K562 (cell line): ENCODE results near the gene RPL7A. TPM values are rescaled to one million over a fixed set of nuclear protein-coding genes. Genes with fewer than 3 reads are reported as not detected.

Experiments used
- CEBPZ ChIP-seq: fragments of 150-350 bp; IDR thresholded peaks from 2 replicates; pipeline ENCODE4 v1.6.1; 2014; ENCODE audit warnings: low read depth, mild to moderate bottlenecking, low read length, borderline replicate concordance
- COPS2 ChIP-seq: fragments of 450-650 bp; conservative IDR thresholded peaks from 2 replicates; pipeline ENCODE4 v1.6.1; 2016; ENCODE audit warnings: mild to moderate bottlenecking, moderate library complexity
- DEAF1 ChIP-seq: fragments of 450-650 bp; formaldehyde crosslinking; IDR thresholded peaks from 2 replicates; pipeline ENCODE4 v1.4.0; 2020; ENCODE audit warnings: mild to moderate bottlenecking, moderate library complexity
- IRF9 ChIP-seq: fragments of 450-650 bp; IDR thresholded peaks from 2 replicates; pipeline ENCODE4 v1.6.1; 2016; ENCODE audit warnings: missing biosample characterization, missing genetic modification characterization
- KDM2B ChIP-seq: fragments of 250-450 bp; sonication (Bioruptor Pico); IDR thresholded peaks from 2 replicates; pipeline ENCODE4 v1.8.0; 2021; ENCODE audit warnings: mild to moderate bottlenecking, moderate library complexity
- MAZ ChIP-seq, 2 experiments: fragments of 450-650 bp in 1 of 2; sonication (generic) in 1 of 2; formaldehyde crosslinking; IDR thresholded peaks in 1 of 2; conservative IDR thresholded peaks in 1 of 2; 2 replicates each; pipeline versions ENCODE4 v1.4.0 to v1.5.0; 2020; ENCODE audit warnings: mild to moderate bottlenecking in 1 of 2, missing genetic modification reagents in 1 of 2
- NUFIP1 ChIP-seq: fragments of 450-650 bp; IDR thresholded peaks from 2 replicates; pipeline ENCODE4 v1.6.1; 2018; ENCODE audit not compliant: partially characterized antibody
- RUNX1 ChIP-seq: sonication (generic); IDR thresholded peaks from 2 replicates; pipeline ENCODE4 v1.6.1; 2016; ENCODE audit warnings: antibody characterized with exemption, low read depth
- SETDB1 ChIP-seq: IDR thresholded peaks from one replicate; pipeline ENCODE4 v1.6.1; 2012; ENCODE audit warnings: low read length, control low read depth, inconsistent platforms
- TEAD1 ChIP-seq, 2 experiments: fragments of 450-650 bp in 1 of 2; sonication (generic) in 1 of 2; formaldehyde crosslinking; IDR thresholded peaks; 2 replicates each; pipeline versions ENCODE4 v1.4.0 to v1.8.0; 2020 to 2022; ENCODE audit warnings: mild to moderate bottlenecking in 2 of 2, missing genetic modification reagents in 1 of 2
- TEAD2 ChIP-seq: fragments of 450-650 bp; IDR thresholded peaks from 2 replicates; pipeline ENCODE4 v1.6.1; 2016; ENCODE audit warnings: missing genetic modification characterization, control low read depth, missing compliant biosample characterization
- TFE3 ChIP-seq: fragments of 450-650 bp; formaldehyde crosslinking; IDR thresholded peaks from 2 replicates; pipeline ENCODE4 v1.4.0; 2020; ENCODE audit warnings: mild to moderate bottlenecking, mixed read lengths
- THAP7 ChIP-seq: fragments of 250-450 bp; sonication (Bioruptor Pico); IDR thresholded peaks from 2 replicates; pipeline ENCODE4 v1.5.0; 2021
- ZBTB17 ChIP-seq: fragments of 450-650 bp; formaldehyde crosslinking; IDR thresholded peaks from 2 replicates; pipeline ENCODE4 v1.4.0; 2020; ENCODE audit warnings: mild to moderate bottlenecking
- ZNF280B ChIP-seq: fragments of 250-450 bp; sonication (Bioruptor Pico); IDR thresholded peaks from 2 replicates; pipeline ENCODE4 v1.5.1; 2021; ENCODE audit warnings: mild to moderate bottlenecking
- ZNF384 ChIP-seq: IDR thresholded peaks from 2 replicates; pipeline ENCODE4 v1.6.1; 2012; ENCODE audit warnings: low read depth, low read length, improper control_type of control experiment
- polyA plus RNA-seq, 8 experiments: library from polyadenylated mRNA; depleted of rRNA in 4 of 8; stranded (reverse) in 5 of 8; unstranded in 3 of 8; fragments of >200 nt; fragmentation: Nextera tagmentation in 2 of 8; fragmentation: Illumina TruSeq in 1 of 8; extraction: Ambion mirVana in 2 of 8; extraction: Trizol in 1 of 8; gene quantifications; 2 replicates each; pipeline versions ENCODE4 v1.2.1 to v1.2.3, GENCODE V29; 2011 to 2014; ENCODE audit warnings: inconsistent platforms in 1 of 8, missing spikeins in 1 of 8
- total RNA-seq, 7 experiments: library from RNA; depleted of rRNA in 6 of 7; stranded (reverse); fragments of >200 nt in 6 of 7; fragmentation: Illumina TruSeq in 2 of 7; extraction: Trizol in 2 of 7; gene quantifications; 2 replicates each; pipeline versions ENCODE4 v1.2.1 to v1.2.3, GENCODE V29; 2011 to 2021; ENCODE audit warnings: low replicate concordance in 1 of 7

The RPL7A gene
- total and polyA plus RNA-seq, 9 of the 15 experiments (the other 6 are each of a cell fraction or from before 2014, with no cell fraction given), result 1,935 to 3,760 (median 2,652) TPM

GRCh38 chr9:133335924-133336811 lies 11.8 kb upstream of the RPL7A start, which contains the start of gene SURF6 (continued):
- no peak for TF ChIP-seq IRF9 (tag)
- TF ChIP-seq TEAD2, result no peak
- no peak for TF ChIP-seq TFE3
- TF ChIP-seq NUFIP1, result no peak
- 0 out of 2 replicates have a peak, but pooled peaks have one; percentile 16 for TF ChIP-seq ZNF384
- TF ChIP-seq SETDB1, result no peak
- TF ChIP-seq MAZ (CRISPR knock-in tag; conservative IDR thresholded peaks at IDR 0.05 in 1 of 2, IDR thresholded peaks at IDR 0.05 in 1 of 2), result peak; percentile 98 to 99
- TF ChIP-seq COPS2, result no peak
- TF ChIP-seq DEAF1 (CRISPR knock-in tag), result no peak
- no peak for TF ChIP-seq ZNF280B (CRISPR knock-in tag)
- peak; percentile 100 for TF ChIP-seq ZBTB17 (CRISPR knock-in tag)
- TF ChIP-seq TEAD1 (CRISPR knock-in tag; IDR thresholded peaks at IDR 0.05), result peak; percentile 50 to 85; a peak in 3 of 4 replicates
- no peak for TF ChIP-seq KDM2B (CRISPR knock-in tag)
- no peak for TF ChIP-seq CEBPZ
- peak; percentile 34; the same call in 1 of the 2 replicates for TF ChIP-seq THAP7
- TF ChIP-seq RUNX1, result 0 out of 2 replicates have a peak, but pooled peaks have one; percentile 14
